GM18858 (cell line): ENCODE data around the gene ABHD4.
A peak's percentile ranks its signal among the peaks of the same experiment; 100 is the strongest.
"Not testable (repeated sequence)": the region's sequence is repeated elsewhere in the genome, so short reads cannot be mapped to it uniquely, and the experiment has no call there.

ENCODE experiments used
- ATAC-seq: cut with Tn5 transposase; IDR thresholded peaks from one replicate; pipeline ENCODE4 v1.9.1; 2021; ENCODE audit not compliant: unreplicated experiment

Gene ABHD4

DNA sequence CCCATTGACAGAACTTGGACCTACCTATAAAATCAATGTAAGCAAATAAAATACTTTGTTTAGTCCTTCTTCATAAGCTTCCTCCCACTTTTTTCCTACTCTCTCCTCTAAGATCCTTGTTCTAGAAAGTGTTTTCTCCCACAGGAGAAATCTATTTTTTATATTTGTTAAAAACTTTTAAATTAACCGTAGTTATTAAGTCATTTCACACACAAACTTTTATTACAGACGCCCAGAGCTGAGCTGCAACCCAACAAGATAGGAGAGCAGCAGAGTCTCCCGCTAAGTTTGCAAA is 36.8 kb upstream of the ABHD4 start:
- no peak for ATAC-seq

DNA sequence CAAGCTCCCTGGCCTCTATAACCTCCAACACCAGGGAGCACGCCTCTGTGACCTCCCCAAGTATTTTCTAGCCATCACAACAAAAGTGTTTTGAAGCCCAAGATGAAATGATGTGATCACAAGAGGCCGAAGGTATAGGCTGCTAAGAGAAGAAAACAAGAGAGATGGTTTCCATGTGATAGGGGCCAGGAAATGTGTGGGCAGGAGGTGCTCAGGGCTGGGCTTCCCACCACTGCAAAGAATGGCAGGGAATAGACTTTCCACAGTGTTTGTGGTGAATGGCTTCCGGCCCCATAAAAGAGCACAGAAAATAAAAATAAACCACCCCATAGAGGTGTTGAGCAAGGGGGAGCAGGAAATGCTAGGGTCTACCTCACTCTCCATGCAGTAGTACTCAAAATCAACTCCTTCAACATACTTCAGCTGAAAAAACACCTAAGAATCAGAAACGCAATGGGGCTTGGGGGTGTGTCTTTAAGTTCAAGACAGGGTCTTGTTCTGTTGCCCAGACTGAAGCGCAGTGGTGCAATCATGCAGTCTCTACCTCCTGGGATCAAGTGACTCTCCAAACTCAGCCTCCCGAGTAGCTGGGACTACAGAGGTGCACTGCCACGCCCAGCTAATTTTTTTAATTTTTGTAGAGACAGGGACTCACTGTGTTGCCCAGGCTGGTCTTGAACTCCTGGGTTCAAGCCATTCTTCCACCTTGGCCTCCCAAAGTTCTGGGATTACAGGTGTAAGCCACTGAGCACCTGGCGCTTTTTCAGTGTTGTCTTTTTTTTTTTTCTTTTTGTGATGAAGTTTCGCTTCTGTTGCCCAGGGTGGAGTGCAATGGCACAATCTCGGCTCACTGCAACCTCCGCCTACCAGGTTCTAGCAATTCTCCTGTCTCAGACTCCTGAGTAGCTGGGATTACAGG is 36.2 kb upstream of the ABHD4 start:
- ATAC-seq, result no peak

DNA sequence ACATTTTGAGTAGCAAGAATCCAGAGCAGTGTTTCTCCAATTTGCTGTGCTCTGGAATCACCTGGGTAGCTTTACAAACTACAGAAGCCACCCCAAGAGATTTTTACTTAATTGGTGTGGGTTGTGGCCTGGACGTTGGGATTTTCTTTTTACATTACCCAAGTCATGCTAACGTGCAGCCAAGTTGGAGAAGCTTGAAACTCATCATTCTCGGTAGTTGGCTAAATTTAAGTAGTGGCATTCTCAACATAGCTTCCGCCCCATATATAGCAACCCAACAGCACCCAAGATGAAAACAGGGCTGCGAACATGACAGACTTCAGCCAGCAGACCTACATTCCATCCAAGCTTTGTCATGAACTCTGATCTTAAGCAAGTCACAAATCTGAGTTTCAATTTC is 34.1 kb upstream of the ABHD4 start:
- ATAC-seq, result no peak

DNA sequence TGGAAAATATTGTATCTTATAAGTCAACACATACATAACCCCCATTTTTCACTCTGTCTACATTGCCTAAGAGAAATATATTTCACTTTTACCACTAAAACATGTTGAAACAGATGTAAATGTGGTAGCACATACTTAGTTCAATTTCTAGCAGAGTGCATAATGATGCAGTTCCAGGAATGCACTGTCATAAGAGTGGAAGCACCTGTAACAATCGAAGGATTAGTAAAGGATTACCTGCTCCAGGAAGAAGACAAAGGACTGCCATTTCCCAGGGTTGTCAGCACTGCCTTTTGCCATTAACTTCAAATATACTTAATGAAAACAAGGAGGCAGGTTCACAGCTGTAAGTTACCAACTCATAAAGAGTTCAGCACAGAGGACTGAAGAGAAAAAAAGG is 33.6 kb upstream of the ABHD4 start:
- ATAC-seq, result no peak

DNA sequence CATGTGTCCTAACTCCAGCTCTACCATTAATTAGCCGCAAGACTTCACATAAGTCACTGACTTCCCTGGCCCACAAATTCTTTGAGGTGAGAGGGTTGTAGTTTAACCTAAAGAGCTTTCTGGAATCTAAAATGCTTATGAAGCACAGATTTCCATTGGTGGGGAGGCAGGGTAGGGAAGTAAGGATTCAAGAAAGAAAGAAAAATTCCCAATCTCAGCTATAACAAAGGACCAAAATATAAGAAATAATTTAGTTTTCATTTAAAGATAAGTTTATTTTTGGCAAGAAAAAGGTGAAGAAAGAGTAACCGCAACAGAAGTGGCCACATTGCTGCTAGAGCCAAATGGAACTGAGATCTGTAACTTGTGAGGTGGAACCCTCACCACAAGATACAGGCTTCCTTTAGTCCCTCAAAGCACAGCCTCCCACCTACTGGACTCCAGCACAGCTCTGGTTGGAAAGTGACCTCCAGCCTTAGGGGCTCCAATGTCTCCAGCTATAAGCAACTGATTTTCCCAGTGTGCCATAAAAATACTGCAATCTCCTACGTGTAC is 32.6 kb upstream of the ABHD4 start:
- ATAC-seq, result no peak

DNA sequence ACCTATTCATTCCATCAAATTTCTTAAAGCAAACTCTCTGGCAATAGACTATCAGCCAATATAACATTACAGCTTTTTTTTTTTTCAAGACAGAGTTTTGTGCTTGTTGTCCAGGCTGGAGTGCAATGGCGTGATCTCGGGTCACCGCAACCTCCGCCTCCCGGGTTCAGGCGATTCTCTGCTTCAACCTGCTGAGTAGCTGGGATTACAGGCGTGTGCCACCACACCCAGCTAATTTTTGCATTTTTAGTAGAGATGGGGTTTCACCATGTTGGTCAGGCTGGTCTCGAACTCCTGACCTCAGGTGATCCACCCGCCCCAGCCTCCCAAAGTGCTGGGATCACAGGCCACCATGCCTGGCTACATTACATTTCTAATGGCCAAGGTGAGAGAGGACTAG is 31.8 kb upstream of the ABHD4 start:
- not testable (repeated sequence) for ATAC-seq

DNA sequence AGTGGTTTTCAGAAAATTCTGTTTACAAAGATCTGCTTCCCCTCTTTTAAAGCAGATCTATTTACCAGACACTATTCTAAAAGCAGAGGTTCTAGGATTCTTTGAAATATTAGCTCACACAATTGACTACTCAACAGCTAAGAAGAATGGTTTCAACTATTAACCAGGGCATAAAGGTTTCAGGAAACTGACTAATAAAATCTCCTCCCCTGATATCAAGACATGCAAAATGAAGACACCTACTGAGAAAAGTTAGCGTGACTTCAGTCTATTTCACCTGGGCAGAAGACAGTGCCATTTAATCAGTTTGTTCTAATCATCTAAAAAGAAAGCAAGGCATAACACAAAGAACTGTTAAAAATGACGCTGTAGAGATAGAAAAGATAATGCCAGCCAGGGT is 31.3 kb upstream of the ABHD4 start:
- no peak for ATAC-seq

DNA sequence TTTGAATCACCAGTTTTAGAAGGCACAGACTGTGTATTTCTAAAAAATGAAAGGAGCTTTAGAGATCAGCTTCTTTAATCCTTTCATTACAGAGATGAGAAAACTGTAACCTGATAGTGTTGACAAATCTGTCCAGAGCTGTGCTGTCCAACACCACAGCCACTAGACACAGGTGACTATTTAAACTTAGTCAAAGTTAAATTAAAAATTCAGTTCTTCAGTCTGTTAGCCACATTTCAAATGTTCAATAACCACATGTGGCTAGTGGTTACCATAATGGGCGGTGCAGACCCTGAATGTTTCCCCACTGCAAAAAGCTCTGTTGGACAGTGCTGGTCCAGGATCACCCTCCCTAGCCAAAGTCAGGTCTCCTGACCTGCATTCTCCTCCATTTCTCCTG is 30.7 kb upstream of the ABHD4 start:
- ATAC-seq, result no peak

DNA sequence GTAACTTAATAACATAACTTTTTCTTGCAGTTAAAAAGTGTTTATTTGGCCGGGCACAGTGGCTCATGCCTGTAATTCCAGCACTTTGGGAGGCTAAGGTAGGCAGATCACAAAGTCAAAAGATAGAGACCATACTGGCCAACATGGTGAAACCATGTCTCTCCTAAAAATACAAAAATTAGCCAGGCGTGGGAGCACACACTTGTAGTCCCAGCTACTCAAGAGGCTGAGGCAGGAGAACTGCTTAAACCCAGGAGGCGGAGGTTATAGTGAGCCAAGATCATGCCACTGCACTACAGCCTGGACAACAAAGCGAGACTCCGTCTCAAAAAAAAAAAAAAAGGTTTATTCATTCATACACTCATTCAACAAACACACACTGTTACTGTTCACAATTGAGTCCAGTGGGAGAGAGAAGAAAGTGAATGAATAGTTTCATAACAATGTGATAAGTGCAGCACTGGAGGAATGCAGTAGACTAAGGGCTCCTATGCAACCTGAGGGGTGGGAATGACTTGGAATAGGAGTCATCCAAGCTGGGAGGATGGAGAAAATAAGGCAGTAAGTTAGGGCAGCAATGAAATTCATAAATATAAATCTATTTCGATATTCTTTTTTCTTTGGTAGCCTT is 28.9 kb upstream of the ABHD4 start:
- ATAC-seq, result no peak

DNA sequence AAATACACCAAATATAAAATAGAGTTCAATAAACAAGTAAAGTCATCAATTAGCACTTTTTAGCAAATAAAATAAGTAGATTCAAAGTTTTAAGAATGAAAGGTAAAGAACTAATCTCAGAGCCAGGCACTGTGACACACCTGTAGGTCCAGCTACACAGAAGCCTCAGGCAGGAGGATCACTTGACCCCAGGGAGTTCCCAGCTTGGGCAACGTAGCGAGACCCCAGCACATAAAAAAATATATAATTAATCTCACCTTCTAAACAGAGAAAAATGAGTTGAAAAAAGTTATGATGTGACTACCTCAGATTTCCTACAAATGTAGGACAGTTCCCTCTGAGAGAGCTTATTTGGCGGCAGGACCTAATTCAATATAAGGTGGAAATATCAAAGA is 28.4 kb upstream of the ABHD4 start:
- ATAC-seq, result no peak

DNA sequence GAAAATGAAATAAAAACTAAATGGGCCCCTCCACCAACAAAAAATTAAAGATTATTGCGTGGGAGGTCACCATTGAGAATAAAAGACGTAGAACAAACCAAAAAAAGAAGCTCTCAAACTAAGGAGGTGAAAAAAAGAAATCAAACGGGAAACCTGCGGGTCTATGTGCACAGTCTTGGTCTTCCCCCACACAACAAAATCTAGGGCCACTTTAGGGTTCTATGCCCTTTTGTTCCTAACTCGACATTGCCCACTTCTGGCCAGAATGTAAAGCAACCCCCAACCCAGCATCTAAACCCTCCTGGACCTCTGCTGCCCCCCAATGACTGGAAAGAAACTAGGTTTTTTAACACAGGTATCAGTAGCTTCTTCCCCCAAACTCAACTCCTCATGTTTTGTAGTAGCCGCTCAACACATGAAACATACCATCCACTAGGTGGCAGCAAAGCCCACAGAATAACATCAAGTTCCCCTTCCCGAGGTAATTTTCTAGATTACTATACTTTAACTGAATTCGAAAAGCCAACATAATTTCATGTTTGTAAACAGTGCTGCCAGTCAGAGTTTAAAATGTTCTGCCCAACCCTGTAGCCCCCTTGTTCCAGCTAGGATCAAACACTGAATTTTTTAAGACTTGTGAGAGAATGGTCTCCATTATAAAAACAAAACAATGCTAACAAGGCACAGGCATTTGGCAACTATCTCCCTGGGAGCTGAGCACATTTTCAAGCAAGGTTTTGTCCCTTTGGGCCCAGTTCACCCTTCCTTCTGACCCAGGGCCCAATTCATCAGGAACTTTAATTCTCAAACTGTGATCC is 27.8 kb upstream of the ABHD4 start:
- peak; percentile 59 for ATAC-seq

DNA sequence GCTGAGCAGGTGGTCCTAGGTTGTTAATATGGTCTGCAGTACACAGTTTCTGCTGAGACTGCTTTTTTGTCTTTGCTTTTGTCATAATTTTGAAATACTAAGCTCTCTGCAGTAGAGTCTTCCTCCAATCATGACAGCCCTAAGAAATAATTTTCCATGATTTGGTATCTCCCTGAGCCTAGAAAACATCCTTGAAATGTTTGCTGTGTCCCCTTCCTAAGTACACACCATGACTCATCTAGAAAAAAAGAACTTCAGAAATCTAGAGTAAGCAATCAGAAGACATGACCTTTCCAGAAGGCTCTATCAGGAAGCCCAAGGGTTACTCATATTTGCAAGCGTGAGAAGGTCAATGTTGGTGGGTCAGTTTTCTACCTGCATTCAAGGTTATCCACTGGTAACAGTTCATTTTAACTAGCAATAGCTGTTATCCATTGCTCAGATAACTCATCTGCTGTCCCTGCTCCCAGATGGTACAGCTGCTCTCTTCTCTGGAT is 25.5 kb upstream of the ABHD4 start:
- ATAC-seq, result no peak

DNA sequence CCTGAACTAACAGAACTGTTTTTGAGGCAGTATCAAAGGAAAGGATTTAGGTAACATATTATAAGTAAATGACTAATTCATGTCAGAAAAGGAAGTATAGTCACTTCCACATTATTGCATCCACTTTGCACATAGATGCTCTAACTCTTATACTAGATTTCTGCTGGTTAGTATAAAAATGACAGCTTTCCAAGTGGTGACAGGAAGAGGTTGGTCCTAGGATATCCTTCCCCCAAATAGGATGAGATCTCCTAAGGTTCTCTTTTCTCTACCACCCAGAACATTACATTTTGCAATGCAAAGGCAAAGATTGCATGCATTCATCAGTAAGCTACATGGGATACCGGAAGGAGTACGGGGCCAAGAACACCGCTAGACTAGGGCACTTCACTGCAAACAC is 24.3 kb upstream of the ABHD4 start:
- no peak for ATAC-seq

DNA sequence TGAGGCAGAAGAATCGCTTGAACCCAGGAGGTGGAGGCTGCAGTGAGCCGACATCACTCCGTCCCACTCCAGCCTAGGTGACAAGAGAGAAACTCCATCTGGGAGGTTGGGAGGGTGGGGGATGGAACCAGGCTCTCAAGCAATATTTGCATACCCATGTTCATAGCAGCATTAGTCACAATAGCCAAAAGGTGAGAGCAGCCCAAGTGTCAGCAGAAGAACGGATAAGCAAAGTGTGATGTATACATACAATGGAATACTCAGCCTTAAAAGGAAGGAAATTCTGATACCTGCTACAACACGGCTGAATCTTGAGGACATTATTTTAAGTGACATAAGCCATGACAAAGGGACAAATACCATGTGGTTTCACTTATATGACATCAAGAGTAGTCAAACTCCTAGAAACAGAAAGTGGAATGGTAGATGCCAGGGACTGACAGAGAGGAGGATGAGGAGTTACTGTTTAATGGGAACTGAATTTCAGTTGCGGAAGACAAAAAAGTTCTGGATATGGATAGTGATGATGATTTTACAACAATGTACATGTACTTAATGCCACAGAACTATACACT is 20.7 kb upstream of the ABHD4 start:
- ATAC-seq, result no peak

DNA sequence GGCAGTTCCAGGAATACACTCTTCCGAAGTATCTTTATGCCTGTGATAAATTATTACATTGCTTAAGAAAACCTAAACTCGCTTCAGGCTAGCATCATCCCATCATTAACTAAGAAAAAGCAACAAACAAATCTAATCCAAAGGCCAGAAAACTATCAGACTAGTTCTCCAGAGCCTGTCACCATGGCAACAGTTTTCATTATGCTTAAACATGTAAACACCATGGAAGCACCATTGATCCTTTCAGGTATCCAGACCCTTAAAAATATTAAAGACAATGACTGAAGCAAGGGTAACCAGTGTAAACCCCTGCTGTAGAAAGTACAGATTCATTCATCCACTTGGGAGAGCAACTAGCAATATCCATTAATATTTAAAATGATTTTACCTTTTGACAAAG is 18.9 kb upstream of the ABHD4 start:
- ATAC-seq, result no peak

DNA sequence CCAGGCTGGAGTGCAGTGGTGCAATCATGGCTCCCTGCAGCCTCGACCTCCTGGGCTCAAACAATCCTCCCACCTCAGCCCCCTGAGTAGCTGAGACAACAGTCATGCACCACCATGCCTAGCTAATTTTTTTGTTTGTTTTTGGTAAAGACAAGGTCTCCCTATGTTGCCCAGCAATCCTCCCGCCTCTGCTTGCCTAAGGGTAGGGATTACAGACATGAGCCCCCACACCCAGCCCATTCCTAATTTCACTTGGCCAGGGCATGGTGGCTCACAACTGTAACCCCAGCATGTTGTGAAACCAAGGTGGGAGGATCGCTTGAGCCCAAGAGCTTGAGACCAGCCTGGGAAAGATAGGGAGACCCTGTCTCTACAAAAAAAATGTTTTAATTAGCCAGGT is 18.2 kb upstream of the ABHD4 start:
- ATAC-seq, result no peak

DNA sequence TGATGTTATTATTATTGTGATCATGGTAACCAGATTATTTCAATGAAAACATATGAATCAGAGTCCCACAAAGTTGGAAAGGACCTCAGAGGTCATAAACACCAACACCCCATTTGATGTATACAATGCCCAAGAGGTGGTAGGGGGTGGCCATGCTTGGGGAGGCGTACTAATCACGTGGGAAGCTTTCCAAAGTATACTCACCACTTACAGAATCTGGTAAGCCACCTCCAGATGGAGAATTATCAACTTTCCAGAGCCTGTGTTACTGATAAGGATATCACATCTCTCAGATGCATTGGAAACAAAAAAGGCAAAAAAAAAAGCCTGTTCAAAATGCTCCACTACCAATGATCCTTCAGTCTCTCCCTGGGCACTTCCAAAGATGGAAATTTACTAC is 17.5 kb upstream of the ABHD4 start:
- ATAC-seq, result no peak

DNA sequence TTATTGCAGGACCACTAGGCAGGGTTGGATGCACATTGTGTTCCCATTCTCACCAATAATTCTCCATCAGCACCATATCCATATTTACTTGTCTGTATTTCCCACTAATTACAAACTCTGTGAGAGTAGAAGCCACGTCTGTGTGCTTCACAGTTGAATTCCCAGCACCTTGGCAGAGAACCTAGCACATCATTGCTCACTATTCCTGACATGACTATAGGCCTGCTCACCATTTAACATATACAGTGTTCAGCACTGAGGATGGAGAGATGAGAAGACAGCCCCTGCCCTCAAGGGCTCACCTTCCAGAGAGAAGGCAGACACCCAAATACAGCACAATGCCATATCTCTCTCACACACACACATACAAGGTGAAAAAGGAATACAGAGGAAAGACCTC is 14.1 kb upstream of the ABHD4 start:
- no peak for ATAC-seq

DNA sequence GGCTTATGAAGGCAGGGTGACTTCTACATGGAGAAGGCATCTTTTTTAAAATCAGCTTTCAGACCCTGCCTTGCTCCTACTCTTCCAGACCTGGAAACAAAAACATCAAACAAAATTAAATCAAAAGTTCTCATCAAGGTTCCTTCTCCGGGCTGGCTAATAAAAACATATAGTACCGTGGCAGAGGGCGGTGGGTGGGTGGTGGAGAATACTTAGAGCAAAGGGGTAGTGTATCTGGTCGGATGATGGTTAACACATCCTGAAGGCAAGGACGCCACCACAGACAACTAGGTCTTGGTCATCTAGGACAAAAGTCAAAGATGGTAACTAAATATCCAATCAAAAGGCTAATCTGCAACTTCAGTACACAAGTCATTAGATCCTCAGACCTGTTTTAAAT is 10.9 kb upstream of the ABHD4 start:
- ATAC-seq, result no peak

DNA sequence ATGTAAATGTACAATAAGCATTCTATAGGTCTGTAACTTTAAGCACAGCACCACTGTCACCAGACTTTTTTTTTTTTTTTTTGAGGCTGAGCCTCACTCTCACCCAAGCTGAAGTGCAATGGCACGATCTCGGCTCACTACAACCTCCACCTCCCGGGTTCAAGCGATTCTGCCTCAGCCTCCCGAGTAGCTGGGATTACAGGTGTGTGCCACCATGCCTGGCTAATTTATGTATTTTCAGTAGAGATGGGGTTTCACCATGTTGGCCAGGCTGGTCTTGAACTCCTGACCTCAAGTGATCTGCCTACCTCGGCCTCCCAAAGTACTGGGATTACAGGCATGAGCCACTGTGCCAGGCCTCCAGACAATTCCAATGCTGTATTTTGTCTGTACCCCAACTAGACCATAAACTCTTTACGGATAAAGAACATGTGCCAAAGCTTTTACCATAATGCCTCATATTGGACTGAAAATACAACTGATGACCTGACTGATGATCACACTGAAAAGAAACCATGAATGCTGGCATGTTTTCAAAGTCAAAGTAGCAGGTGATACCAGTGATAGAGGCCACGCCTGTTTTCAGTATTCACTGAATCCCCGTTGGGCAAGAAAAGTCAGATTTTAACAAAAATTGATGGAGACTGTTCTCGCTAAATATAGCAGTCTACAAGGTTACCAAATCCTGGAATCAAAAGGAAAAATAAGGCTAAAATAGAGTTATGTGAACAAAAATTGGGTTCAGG is 10.2 kb upstream of the ABHD4 start:
- not testable (repeated sequence) for ATAC-seq
